HG02852 (cell line): ENCODE measurements around the gene FCER1G.
A peak's percentile ranks its signal among the peaks of the same experiment; 100 is the strongest.

ENCODE experiments used
- ATAC-seq: cut with Tn5 transposase; IDR thresholded peaks from one replicate; pipeline ENCODE4 v1.9.1; 2021; ENCODE audit warnings: mild to moderate bottlenecking, moderate library complexity; ENCODE audit not compliant: unreplicated experiment

The FCER1G gene

DNA sequence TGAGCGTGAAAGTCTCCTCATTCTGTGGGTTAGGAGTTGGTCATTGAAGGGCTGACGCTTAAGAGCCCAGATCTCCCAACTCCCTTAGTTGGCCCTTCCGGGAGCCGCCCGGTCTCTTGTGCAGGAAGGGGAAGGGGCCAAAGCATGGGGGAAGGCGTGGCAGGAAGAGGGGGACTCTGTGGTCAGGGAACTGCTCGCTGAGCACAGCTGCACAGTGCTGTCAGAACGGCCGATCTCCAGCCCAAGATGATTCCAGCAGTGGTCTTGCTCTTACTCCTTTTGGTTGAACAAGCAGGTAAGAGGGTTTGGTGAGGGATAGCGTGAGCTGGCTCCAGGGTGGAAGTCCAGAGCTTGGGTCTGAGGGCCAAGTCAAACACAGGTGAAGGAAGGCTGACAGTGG lies at the start of gene FCER1G:
Gene FCER1G (plus strand): TSS at position 220 of the 400 bp plus-strand sequence. CDS start 27 bp downstream, at position 247.
- ATAC-seq, result no peak

- ATAC-seq, result peak; percentile 96
Observed at GRCh38 chr1:161165742-161166668, 49.1 kb upstream of the FCER1G start, which contains the start of gene PPOX. PPOX (plus strand) TSS chr1:161166426; CDS start chr1:161166848, 422 bp downstream.

- ATAC-seq, result no peak
Observed at GRCh38 chr1:161166669-161167548, 48.2 kb upstream of the FCER1G start.

DNA sequence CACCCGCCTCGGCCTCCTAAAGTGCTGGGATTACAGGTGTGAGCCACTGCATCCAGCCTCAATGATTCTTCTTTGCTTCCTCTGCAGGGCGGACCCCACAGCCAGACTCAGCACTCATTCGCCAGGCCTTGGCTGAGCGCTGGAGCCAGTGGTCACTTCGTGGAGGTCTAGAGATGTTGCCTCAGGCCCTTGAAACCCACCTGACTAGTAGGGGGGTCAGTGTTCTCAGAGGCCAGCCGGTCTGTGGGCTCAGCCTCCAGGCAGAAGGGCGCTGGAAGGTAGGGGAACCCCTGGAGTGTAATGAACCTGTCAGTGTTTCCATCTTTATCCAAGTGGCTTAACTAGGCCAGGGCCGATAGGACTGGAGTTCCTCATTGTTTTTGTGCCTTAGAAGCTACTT lies 46.2 kb upstream of the FCER1G start:
- no peak for ATAC-seq

- ATAC-seq, result no peak
Observed at GRCh38 chr1:161171191-161171590, 43.9 kb upstream of the FCER1G start.

GRCh38 chr1:161171696-161172095 lies 43.4 kb upstream of the FCER1G start:
- ATAC-seq, result no peak

- no peak for ATAC-seq
Observed at GRCh38 chr1:161172349-161172748, 42.7 kb upstream of the FCER1G start.

- no peak for ATAC-seq
Observed at GRCh38 chr1:161172776-161173376, 42.2 kb upstream of the FCER1G start.

DNA sequence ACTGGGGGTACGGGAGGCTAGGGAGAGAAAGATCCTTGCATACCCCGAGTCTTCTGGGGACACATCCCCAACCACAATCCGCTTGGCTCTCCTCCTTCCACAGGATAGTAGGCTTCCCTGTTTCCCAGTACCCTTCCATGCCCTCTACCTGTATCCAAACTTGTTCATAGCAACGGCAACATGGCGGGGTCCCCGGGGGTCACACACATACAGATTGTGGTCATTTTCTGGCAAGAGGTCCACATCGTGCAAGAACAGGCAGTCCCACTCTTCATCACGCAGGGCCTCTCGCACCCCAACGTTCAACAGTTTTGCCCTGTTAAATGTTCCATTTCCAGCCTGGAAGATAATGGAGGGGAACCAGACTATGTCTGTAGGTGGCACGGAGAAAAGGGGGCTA lies 41.4 kb upstream of the FCER1G start:
- ATAC-seq, result no peak

DNA sequence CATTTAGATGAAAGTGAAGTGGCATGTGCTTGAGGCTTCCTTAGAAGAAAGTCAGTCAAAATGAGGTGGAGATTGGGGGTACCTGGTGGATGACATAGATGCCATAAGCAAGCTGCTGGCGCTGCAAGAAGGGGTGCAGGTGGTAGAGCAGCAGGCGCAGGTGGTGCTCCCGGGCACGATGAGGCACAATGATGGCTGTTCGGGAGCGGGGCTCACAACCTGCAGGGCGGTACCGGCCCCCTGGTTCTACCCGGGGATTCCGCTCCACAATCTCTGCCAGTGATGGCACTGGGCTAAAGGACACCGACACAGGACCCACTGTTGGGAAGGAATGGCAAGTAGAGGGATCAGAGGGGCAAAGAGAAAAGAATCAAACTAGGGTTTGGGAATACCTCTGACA lies 40.2 kb upstream of the FCER1G start:
- no peak for ATAC-seq

DNA sequence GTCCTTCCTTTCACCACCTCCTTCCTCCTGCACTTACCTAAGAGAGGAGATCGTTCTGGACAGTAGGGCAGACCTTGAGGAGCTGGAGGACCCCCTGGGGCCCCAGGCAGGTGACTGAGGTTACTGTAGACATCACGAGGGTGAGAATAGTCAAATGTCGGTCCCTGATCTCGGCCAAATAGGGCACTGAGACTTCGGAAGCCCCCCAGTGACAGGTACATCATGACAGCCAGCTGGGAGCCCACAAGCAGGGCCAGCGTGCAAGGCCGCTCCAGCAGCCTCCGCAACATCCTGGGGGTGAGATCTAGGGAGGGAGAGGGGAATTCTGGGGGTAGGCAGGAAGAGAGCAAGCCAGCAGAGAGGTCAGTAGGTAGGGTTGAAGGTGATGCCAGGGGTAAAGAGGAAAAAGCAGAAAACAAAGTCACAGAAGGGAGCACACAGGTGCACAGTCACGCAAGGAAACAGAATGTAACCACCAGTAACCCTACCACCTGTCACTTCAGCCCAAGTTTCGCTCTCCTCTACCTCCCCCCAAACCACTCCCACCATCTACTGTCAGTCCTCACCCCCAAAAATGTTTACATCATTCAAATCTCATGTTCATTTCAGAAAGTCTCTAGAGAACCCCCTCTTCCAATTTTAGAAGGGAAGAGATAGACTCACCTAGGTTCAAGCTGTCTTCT lies 39.2 kb upstream of the FCER1G start:
- no peak for ATAC-seq

- ATAC-seq, result no peak
Observed at GRCh38 chr1:161176468-161177111, 38.5 kb upstream of the FCER1G start.

DNA sequence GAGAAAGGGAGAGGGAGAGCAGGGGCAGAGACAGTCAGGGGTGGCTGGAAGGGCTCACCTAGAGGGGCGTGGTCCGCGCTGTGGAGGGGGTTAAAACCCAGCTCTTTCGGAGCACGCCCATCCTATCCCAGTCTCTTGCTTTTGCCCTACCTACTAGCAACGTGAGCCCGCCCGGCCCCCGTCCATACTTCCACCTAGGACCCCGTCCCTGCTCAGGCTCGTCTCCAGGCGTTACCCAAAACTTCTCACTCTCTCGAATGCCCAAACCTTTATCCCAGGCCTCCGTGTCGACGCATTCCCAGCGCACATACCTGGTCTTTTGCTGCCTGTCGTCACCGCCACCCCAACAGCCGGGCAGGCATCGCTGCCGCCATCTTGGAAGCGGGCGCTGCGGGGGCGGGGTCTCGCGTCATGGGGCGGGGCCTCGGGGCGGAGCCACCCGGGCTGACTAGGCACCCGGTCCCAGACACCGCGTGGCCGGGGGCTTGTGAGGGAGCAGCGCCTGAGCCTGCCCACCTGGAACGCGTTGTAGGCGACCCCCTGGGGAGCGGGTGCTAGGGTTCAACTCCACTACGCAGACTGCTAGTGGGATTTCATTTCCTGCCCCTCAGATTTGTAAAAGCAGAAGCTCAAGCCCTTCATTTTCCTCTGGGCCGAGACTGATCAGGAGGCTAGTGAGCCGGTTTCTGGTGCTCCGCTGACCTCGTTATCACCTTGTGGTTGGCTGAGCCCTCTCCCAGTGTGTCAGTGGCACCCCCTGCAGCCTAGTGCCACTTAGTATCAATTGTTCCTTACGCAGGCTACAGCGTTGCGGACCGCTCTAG lies 37.8 kb upstream of the FCER1G start, which contains the start of gene B4GALT3:
Gene B4GALT3 (minus strand): TSS at position 396 of the 824 bp plus-strand sequence. CDS start 1,447 bp downstream, outside the sequence.
- ATAC-seq, result peak; percentile 87

- ATAC-seq, result no peak
Observed at GRCh38 chr1:161177936-161178244, 37.2 kb upstream of the FCER1G start.

- ATAC-seq, result no peak
Observed at GRCh38 chr1:161179698-161180097, 35.4 kb upstream of the FCER1G start.

DNA sequence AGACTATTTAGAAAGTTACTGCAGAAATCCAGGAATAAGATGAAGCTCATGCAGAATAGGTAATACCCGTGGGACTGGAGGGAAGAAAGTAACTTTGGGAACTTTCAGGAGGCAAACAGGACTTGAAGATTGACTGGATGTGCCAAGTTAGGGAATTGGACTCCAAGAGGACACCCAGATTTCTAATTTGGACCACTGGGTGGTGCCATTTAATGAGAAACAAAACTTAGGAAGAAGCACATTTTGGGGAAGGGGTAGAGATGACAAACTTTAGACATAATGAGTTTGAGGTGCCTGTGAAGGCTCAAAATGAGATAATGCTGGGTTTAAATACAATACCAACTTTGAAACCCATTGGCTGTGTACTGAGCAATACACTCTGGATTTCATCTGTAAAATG lies 34.5 kb upstream of the FCER1G start:
- ATAC-seq, result no peak

DNA sequence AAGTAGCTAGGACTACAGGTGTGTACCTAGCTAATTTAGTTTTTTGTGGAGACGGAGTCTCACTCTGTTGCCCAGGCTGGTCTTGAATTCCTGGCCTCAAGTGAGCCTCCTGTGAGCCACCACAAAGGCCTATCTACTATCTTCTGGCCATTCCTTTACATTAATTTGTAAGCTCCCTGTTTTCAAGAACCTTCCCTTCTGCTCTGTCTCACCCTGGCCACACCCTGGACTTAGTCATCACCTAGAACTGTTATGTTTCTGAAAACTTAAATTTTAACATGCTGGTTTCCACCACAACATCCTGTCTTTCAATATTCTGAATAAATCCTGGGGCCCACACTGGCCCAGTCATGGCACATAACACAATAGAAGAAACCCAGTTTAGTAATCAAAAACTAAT lies 32.9 kb upstream of the FCER1G start:
- ATAC-seq, result no peak

GRCh38 chr1:161185282-161185682 lies 29.8 kb upstream of the FCER1G start:
- ATAC-seq, result peak; percentile 67

- ATAC-seq, result peak; percentile 31
Observed at GRCh38 chr1:161185732-161186311, 29.3 kb upstream of the FCER1G start.
